Occipital lobe (tissue), 2 donors: ENCODE measurements around the gene CCDC198. TPM values are rescaled to one million over a fixed set of nuclear protein-coding genes. Genes with fewer than 3 reads are reported as not detected.

Experiments
- DNase-seq: peaks from one replicate; lab custom pipeline; 2025; lab: John Stamatoyannopoulos, UW
- total RNA-seq: library from RNA; depleted of rRNA; stranded (reverse); fragments of >200 nt; gene quantifications from one replicate; pipeline ENCODE4 v1.2.3, GENCODE V29; 2014

Gene CCDC198
- total RNA-seq = not detected

GRCh38 chr14:57493467-57494181 lies at the start of gene CCDC198:
Gene CCDC198 (minus strand): TSS chr14:57493857. CDS start chr14:57493715, 142 bp downstream.
- DNase-seq = no peak

GRCh38 chr14:57533214-57533613 lies 39.6 kb upstream of the CCDC198 start:
- no peak for DNase-seq

GRCh38 chr14:57530571-57530970 lies 36.9 kb upstream of the CCDC198 start:
- DNase-seq = no peak

- DNase-seq = no peak
Measured at GRCh38 chr14:57526942-57527341, 33.3 kb upstream of the CCDC198 start.

GRCh38 chr14:57519043-57519442 lies 25.4 kb upstream of the CCDC198 start:
- DNase-seq = no peak

- no peak for DNase-seq
Measured at GRCh38 chr14:57512220-57512619, 18.6 kb upstream of the CCDC198 start.

GRCh38 chr14:57508756-57509155 lies 15.1 kb upstream of the CCDC198 start:
- DNase-seq = no peak

- no peak for DNase-seq
Measured at GRCh38 chr14:57502586-57503254, 9.1 kb upstream of the CCDC198 start.

GRCh38 chr14:57501039-57501557 lies 7.4 kb upstream of the CCDC198 start:
- DNase-seq = no peak

- DNase-seq = no peak
Measured at GRCh38 chr14:57498659-57499058, 5.0 kb upstream of the CCDC198 start.

GRCh38 chr14:57498035-57498434 lies 4.4 kb upstream of the CCDC198 start:
- no peak for DNase-seq

GRCh38 chr14:57495416-57495815 lies 1.8 kb upstream of the CCDC198 start:
- no peak for DNase-seq

GRCh38 chr14:57492859-57493258 lies 798 bp downstream of the CCDC198 start:
- no peak for DNase-seq

GRCh38 chr14:57491640-57492039 lies 2.0 kb downstream of the CCDC198 start:
- DNase-seq = no peak

GRCh38 chr14:57487771-57488170 lies 5.9 kb downstream of the CCDC198 start:
- DNase-seq = no peak

- DNase-seq = no peak
Measured at GRCh38 chr14:57486767-57487379, 6.8 kb downstream of the CCDC198 start.

- DNase-seq = no peak
Measured at GRCh38 chr14:57485635-57486034, 8.0 kb downstream of the CCDC198 start.

GRCh38 chr14:57482120-57482519 lies 11.5 kb downstream of the CCDC198 start:
- no peak for DNase-seq

- DNase-seq = no peak
Measured at GRCh38 chr14:57480051-57480450, 13.6 kb downstream of the CCDC198 start.

- DNase-seq = no peak
Measured at GRCh38 chr14:57479197-57479596, 14.5 kb downstream of the CCDC198 start.

GRCh38 chr14:57478050-57478449 lies 15.6 kb downstream of the CCDC198 start:
- no peak for DNase-seq

- no peak for DNase-seq
Measured at GRCh38 chr14:57470909-57471308, 22.7 kb downstream of the CCDC198 start.
